Ovary (tissue), 3 donors: ENCODE measurements around the gene COL21A1.

ENCODE experiments used
- POLR2A ChIP-seq: fragments of 450-650 bp; IDR thresholded peaks from one replicate; pipeline ENCODE4 v1.6.1; 2017; ENCODE audit warnings: antibody characterized with exemption, mild to moderate bottlenecking, moderate library complexity
- TF ChIP-seq, protein P1 (sequence below), 3 donors: fragments of 450-650 bp in 2 of 3; fragments of 200-600 bp in 1 of 3; IDR thresholded peaks; one replicate each; pipeline versions ENCODE4 v1.5.1 to v1.8.0; 2016 to 2022; ENCODE audit warnings: antibody characterized with exemption in 3 of 3, mild to moderate bottlenecking in 1 of 3
- donor health status: DM: no; HTN: no; CAD: no.

DNA sequence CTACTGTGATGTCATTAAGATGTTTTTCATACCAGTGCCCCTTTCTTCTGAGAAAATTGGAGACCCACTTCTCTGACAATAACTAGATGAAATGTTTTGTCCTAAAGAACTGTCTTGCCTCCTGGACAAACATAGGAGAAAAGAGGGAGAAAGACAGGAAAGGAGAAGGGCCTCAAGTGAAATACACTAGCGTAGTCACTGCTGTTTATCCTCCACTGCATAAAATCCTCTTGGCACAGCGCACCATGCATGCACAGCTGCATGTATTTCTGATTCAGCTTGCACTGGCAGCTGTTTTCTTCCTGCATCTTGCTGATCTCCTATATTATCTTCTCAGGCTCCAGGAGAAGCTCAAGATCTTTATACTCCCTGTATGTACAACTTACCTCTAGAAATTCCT lies 214.0 kb downstream of the COL21A1 start:
- TF ChIP-seq, protein P1, sequence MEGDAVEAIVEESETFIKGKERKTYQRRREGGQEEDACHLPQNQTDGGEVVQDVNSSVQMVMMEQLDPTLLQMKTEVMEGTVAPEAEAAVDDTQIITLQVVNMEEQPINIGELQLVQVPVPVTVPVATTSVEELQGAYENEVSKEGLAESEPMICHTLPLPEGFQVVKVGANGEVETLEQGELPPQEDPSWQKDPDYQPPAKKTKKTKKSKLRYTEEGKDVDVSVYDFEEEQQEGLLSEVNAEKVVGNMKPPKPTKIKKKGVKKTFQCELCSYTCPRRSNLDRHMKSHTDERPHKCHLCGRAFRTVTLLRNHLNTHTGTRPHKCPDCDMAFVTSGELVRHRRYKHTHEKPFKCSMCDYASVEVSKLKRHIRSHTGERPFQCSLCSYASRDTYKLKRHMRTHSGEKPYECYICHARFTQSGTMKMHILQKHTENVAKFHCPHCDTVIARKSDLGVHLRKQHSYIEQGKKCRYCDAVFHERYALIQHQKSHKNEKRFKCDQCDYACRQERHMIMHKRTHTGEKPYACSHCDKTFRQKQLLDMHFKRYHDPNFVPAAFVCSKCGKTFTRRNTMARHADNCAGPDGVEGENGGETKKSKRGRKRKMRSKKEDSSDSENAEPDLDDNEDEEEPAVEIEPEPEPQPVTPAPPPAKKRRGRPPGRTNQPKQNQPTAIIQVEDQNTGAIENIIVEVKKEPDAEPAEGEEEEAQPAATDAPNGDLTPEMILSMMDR (IDR thresholded peaks at IDR 0.05) = no peak
- TF ChIP-seq POLR2A = no peak
